HL-60/S4 treated with retinoic acid at 250 ng/mL for 4 days and 3 days (cell line): ENCODE measurements around the gene USP40.

Experiments
- in situ Hi-C: fragments of 300-500 bp; cut with MboI; formaldehyde crosslinking; loops from 2 replicates; pipeline ENCODE4 v1.7.0; 2022; ENCODE audit warnings: low sequenced_read_pairs

USP40 gene

GRCh38 chr2:233435436-233436190 is 131.0 kb downstream of the USP40 start:
- in situ Hi-C loops = no loop called here

- in situ Hi-C loops = no loop called here
These were observed 131.8 kb downstream of the USP40 start for GRCh38 chr2:233434666-233435330.

- in situ Hi-C loops = no loop called here
These were observed 132.8 kb downstream of the USP40 start for GRCh38 chr2:233433794-233434193.

- in situ Hi-C loops = no loop called here
These were observed 133.6 kb downstream of the USP40 start for GRCh38 chr2:233433029-233433428.

GRCh38 chr2:233430651-233431050 is 135.9 kb downstream of the USP40 start:
- in situ Hi-C loops = no loop called here

GRCh38 chr2:233430081-233430480 is 136.5 kb downstream of the USP40 start:
- in situ Hi-C loops = no loop called here

GRCh38 chr2:233429175-233429897 is 137.2 kb downstream of the USP40 start:
- in situ Hi-C loops = no loop called here

GRCh38 chr2:233428438-233428837 is 138.1 kb downstream of the USP40 start:
- in situ Hi-C loops = no loop called here

GRCh38 chr2:233428008-233428407 is 138.6 kb downstream of the USP40 start:
- in situ Hi-C loops = no loop called here

GRCh38 chr2:233426619-233427342 is 139.8 kb downstream of the USP40 start:
- in situ Hi-C loops = no loop called here
